HG02885 (cell line): ENCODE measurements around the gene ARHGEF5.
"Not testable (repeated sequence)": the region's sequence is repeated elsewhere in the genome, so short reads cannot be mapped to it uniquely, and the experiment has no call there.

ENCODE experiments used
- ATAC-seq: cut with Tn5 transposase; IDR thresholded peaks from one replicate; pipeline ENCODE4 v1.9.1; 2021; ENCODE audit warnings: mild to moderate bottlenecking; ENCODE audit not compliant: unreplicated experiment, poor library complexity

Gene ARHGEF5

DNA sequence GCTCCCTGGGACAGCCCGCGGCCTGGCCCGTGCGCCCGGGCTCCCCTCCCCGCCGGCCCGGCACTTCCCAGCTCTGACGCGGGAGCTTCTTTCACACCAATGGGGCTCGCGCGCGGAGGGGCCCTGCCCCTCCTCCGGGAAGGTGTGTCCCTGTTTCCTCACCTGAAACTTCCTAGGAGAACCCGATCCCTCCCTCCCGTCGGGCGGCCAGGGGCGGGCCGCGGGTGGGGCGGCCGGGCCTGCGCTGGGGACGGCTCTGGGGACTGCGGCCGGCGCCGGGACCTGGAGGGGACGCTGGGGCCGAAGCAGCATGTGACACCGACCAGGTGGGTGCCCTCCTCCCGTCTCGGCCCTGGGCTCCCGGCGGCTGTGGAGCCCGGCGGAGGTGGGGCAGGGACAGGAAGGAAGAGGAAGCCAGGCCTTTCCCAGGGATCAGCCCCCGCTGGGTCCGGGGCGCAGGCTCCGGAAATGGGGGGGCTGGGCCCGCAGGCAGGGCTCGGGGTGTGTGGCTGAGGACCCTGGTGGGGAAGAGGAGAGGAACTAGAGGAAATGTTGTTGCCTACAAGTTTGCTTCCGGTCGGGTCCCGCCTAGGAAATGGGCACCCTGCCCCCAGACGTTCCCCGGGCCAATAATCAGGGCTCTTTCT lies at the start of gene ARHGEF5:
Gene ARHGEF5, plus strand, starts transcription at position 227 of the 647 bp plus-strand sequence. CDS start 7,268 bp downstream, outside the sequence.
- peak; percentile 77 for ATAC-seq

DNA sequence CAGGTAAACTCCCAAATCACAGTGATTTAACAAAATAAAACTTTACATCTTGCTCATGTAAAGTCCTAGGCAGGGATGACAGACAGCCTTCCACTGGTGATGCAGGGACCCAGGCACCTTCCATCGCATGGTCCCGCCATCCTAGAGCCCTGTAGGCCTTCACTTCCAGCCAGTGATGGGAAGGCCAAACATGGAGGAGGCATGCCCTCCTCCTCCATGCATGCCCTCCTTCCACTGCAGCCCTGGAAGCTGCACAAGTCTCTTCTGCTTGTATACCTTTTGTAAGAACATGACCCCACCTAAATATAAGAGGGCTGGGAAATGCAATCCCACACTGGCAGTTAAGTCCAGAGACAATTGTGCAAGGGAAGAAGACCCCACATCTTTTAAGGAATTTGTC lies 45.5 kb upstream of the ARHGEF5 start:
- ATAC-seq: not testable (repeated sequence)

DNA sequence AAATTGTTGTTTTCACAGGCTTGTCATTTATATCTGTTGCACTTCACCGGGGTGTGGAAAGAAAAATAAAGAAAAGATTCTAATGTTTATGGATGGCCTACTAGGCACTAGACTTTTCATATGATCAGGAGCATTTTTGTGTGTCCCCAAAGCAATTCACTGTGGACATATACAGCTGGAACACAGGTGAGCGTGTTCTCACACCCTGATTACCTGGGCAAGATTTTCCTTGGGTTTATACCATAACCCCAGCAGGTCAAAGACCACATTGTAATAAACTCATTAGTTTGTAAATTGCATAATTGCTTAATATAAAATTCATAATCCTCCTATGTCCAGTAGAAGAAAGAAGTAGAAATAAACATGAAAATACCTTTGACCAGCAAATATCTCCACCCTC lies 44.0 kb upstream of the ARHGEF5 start:
- not testable (repeated sequence) for ATAC-seq

DNA sequence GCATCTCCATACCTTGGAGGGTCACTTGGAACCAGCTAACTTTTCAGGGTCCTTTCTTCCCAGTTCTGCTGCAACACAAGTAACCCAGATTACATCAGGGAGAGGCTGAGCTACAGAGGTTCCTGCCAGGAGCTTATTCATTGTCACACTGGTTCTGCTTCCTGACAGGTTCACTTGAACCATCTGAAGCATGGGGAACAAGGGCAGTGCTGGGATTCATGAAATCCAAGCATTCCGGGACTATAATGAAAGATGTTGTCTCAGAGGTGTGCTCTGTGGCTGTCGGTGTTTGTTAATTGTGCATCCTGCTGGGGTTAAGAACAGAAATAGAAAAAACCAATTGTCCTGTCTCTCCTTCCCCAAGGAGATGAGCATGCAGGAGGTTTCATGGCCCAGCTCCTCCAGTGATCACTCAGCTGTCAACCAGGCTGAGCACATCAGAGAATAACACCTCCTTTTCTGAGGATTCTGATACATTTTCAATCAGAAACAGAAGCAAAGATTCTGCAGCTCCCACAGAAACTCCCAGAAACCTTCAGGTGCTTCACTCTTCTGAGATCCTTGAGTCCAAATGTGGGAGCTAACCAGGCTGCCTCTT lies 43.2 kb upstream of the ARHGEF5 start, which contains the start of gene OR2A1:
Gene OR2A1, plus strand, starts transcription at position 548 of the 598 bp plus-strand sequence. CDS start 5,706 bp downstream, outside the sequence.
- ATAC-seq: not testable (repeated sequence)

DNA sequence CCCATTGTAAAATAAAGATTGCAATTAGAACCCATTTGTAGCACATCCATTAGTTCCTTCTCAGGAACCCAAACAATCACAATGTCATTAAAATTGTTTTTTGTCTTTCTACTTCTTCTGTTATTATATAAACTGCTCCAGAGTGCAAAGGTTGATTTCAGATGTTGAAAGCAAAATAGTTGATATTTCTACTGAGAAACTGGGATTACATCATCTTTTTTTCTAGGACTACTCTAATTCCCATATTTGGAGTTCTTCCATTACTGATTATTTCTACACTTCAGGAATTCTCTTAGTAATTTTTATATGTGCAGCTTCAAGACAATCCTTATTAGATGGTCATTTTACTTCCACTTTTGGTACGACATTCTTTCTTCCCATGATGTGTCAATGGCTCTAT lies 37.7 kb upstream of the ARHGEF5 start:
- ATAC-seq: not testable (repeated sequence)

DNA sequence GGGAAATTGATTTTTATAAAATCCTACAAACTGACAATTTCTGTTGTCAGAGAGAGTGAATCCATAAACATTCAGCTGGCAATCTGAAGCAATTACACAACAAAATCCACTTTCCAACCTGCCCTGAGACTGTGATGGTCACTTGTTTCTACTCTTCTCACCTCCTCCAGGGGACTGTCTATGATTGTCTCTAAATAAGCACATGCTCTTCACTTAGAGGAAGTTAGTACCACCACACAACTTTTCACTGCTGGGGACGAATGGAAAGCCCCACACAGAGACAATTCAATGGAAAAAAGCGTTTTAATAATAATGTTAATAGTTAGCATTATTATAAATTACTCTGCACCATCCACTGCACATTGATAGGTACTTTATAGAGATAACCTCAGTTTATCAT lies 35.7 kb upstream of the ARHGEF5 start:
- not testable (repeated sequence) for ATAC-seq

DNA sequence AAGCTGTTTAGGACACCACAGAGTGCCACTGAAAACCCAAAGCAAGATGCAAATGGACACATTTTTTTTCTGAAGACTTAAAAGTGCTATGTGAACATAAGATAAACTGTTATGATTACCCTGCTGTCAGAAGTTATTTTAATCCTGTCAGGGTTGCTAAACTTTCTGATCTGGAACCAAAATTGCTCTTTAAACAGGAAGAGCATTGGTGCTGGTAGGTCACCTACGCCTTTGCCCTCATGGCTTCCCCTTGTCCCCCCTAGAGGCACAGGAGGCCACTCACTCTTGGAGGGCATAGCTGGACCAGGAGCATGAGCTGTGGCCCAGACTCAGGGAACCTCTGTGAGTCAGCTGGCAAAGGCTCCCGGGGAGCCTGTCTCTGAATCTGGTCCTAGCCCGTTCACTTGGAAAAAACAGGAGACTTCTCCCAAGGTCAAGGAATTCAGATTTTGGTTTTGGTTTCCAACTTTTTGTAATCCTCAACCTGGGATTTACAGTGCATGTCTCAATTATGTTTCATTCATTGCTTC lies 33.5 kb upstream of the ARHGEF5 start:
- ATAC-seq: not testable (repeated sequence)

DNA sequence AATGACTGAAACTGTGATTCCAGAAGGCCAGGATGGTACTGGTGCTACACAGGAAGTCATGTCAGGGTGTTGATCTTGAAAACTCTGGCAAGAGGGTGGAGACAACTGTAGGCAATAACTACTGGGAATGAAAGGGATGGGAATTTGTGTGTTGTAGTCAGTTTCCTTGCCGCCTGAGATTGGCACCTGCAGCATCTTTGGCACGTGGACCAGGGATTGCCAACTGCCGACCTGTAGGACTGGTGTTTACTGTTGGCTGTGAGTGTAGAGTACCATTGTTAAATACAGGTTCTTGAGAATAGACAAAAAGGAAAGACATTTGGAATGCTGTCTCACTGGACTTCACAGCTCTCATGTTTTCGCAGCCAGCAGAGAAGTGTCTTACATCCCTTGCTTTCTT lies 31.8 kb upstream of the ARHGEF5 start:
- not testable (repeated sequence) for ATAC-seq

DNA sequence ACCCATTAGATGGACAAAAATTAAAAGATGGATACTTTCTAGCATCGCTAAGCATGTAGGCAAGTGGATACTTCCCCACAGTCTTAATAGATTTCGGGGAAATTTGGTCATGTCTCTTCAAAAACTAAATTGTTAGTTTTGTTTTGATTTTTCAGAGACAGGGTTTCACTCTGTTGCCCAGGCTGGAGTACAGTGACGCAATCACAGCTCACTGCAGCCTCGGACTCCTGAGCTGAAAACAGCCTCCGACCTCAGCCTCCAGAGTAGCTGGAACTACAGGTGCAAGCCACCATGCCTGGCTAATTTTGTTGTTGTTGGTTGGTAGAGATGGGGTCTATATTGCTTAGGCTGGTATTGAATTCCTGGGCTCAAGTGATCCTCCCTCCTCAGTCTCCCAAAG lies 29.3 kb upstream of the ARHGEF5 start:
- not testable (repeated sequence) for ATAC-seq

DNA sequence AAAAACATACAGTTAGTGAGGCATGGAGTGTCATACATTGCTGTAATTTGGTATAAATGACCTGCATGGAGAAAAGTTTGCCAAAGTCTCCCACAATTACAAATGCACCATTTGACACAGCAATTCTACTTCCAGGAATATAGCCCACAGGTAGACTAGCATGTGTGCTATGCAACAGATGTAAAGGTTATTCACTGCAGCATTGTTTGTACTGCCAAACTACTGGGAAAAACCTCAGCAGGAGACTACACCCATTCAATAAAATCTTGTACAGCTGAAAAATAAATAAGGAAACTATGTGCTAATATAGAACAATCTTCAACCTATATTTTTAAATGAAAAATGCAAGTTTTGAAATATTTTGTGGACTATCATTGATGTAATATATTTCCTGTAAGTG lies 25.2 kb upstream of the ARHGEF5 start:
- not testable (repeated sequence) for ATAC-seq

DNA sequence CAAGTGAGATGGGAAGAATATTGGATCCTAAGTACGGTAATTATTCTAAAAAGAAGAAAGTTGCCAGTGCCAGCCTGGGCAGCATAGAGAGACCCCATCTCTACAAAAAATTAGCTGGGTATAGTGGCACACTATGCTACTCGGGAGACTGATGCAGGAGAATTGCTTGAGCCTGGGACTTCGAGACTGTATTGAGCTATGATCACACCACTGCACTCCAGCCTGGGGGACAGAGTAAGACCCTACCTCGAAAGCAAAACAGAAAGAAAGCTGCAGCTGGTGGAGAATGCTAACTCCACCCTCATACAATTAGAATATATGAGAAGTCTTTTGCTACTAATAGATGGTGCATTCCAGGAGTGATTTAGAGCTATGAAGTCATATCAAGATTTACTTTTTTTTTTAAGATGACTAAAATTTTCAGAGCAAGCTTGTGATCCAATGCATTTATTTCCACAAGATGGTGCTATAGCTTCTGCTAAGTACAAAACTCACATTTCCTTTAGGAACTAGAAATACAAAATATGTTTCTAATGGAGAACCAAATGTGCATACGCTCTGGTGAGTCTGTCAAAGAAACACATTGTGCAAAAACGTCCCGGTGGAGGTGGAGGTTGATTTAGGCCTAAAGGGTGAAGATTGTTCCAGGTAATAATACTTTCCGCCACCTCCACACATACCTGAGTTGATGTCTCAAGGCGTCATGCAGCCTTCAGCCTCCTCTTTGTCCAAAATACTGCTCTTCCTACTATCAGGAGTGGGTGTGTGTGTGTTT lies 23.8 kb upstream of the ARHGEF5 start:
- peak; percentile 62 for ATAC-seq

DNA sequence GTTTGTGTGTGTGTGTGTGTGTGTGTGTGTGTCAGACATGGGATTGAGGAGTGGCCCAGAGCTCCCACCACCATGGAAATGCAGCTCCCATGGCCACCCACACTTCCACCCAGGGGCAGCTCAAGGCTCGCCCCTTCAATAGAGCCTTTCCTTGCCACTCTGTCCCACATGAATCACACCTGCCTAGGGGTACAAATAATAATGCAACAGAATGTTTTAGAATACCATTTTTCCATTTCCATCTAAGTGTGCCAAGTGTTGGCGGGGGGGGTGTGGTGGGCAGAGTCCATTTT lies 23.3 kb upstream of the ARHGEF5 start:
- not testable (repeated sequence) for ATAC-seq

DNA sequence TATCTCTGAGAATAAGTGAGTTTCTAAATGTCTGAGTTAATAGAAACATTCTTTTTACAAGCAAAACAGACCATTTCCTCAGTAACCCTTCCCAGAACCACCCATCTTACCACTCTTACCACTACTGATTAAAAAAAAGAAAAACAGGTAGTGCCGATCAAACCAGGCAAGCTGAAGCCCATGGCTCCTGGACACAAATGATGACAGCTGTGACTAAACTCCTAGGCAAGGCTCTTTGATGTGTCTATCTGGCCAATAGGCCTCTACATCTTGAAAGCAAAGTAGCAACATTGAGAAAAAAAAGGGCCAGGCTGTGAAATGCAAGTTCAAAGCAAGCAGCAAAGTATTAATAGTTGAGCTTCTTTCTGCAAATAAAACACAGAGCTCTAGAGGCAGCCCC lies 6.6 kb upstream of the ARHGEF5 start:
- peak; percentile 51 for ATAC-seq

DNA sequence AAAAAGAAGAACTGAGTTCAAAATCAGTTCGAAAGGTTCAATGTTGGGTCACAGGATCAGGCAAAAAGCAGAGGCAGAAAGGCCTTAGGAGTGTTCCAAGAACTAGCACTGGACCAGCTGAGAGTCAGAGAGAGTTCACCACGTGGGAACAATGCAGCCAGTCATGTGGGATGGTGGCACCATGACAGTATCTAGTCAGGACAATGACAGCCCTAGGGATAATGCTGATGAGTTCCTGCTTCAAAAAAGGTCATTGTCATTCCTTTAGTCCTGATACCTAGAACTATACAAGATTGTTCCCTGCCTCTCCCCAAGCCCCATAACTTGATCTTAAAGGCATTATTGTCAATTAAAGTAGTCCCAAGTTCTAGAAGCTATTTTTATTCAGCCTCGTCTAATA lies 3.5 kb upstream of the ARHGEF5 start:
- ATAC-seq: not testable (repeated sequence)

DNA sequence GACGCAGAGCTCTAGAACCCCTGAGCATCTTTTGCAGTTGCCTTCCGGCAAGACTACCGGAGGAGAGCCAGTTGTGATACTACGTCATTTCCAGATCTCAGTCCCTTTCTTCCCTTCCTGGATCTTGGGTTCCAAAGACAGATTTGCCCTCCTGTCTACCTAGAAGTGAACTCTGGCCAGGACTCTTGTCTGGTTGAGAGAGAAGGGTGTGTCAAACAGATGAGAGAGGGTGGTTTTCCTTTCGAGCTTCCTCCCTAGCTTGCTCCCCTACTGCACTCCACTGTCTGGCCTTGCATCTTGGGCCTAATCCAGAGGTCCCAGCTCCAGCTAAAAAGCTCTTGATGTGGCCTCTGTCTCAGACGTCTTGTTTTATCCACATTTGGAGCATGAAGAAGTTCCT lies 983 bp downstream of the ARHGEF5 start:
- not testable (repeated sequence) for ATAC-seq

DNA sequence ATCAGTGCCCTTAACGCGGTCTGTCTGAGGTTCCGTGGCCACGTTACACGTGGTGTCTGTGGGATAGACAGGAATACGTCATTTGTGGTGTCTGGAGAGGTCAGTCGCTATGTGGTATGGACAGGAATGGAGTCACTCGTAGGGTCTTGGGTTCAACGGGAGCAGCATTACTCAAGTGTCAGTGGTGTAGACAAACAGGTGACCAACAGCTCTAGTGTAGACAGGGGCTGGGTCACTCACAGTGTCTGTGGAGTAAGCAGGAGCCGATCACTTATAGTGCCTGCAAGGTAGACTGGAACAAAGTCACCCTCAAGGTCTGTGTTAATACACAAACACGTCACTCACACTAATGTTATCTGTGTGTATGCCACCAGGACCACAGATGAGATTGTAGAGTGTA lies 1.7 kb downstream of the ARHGEF5 start:
- not testable (repeated sequence) for ATAC-seq

DNA sequence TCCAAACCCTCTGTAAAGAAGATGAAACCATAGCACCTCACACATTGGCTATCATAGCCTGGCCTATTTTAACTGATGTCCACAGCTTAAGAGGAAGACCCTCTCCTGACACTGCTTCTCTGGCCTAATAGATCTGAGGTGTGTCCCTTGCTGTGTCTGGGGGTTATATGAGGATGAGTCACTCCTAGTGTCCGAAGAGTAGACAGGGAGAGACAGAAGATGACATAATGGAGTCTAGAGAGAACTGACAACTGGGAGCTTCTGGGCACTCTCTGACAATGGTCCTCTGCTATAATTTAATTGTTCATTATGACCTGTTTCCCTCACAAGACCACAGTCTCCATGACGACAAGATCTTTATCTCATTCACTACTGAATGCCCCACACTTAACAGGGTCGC lies 6.9 kb downstream of the ARHGEF5 start:
- peak; percentile 38 for ATAC-seq

DNA sequence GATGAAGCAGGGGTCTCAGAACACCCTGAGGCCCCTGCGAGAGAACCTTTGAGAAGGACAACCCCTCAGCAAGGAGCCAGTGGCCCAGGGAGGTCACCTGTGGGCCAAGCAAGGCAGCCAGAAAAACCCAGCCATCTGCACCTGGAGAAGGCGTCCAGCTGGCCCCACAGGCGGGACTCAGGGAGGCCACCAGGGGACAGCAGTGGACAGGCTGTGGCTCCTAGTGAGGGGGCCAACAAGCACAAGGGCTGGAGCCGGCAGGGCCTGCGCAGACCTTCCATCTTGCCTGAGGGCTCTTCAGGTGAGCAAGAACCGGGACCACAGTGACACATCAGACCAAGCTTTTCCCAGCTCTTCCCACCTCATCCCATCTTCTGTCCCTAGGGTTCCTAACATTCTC lies 10.3 kb downstream of the ARHGEF5 start:
- not testable (repeated sequence) for ATAC-seq

DNA sequence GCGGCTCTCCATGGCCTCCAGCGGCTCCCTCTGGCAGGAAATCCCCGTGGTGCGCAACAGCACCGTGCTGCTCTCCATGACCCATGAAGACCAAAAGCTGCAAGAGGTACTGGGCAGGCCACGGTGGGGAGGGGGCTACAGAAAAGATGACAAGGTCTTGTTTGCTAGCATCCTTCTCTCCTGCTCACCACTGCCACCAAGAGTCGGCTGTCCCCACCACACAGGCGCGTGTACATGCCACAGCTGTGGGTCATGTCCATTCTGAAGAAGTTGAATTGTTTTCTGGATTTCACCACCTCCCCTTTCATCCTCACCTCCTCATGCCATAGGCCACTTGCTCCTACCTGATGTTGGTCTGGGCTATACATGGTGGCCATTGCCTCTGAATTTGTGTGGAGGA lies 12.0 kb downstream of the ARHGEF5 start:
- not testable (repeated sequence) for ATAC-seq

DNA sequence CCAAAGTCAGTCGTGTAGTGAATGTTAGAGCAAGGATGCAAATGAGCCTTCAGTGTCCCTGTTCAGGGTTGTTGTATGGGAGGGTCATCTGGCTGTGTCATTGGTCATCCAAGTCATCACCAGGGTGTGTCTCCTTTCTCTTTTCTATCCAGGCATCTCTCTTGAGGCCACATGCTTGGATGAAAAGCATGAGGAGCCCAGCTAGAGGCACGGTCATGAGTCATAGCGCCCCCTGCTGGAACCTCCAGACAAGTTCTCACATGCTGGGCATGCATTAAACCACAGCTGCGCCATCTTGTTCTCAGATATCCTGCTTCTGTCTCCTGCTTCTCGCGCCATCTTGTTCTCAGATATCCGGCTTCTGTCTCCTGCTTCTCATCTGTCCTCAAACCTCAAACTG lies 14.0 kb downstream of the ARHGEF5 start:
- ATAC-seq: not testable (repeated sequence)

DNA sequence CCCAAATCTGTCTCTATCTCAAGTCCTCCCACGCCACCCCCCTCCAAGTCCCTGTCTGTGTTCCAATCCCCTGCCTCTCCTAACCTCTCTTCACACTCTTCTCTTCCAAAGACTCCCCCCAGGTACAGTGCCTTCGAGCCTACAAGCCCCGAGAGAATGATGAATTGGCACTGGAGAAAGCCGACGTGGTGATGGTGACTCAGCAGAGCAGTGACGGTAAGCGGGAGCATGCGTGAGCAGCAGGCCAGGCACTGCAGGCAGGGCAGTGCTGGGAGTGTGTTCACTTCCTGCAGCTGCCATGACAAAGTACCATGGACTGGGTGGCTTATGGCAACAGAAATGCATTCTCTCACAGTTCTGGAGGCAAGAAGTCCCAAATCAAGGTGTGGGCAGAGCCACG lies 23.4 kb downstream of the ARHGEF5 start:
- no peak for ATAC-seq
